Measurements from ENCODE around the gene STK38L. TPM values are rescaled to one million over a fixed set of nuclear protein-coding genes. Genes with fewer than 3 reads are reported as not detected.

STK38L gene
- total RNA-seq, 6 donors from 2014 or later: 11.1 to 31.7 (median 17.6) TPM

DNA sequence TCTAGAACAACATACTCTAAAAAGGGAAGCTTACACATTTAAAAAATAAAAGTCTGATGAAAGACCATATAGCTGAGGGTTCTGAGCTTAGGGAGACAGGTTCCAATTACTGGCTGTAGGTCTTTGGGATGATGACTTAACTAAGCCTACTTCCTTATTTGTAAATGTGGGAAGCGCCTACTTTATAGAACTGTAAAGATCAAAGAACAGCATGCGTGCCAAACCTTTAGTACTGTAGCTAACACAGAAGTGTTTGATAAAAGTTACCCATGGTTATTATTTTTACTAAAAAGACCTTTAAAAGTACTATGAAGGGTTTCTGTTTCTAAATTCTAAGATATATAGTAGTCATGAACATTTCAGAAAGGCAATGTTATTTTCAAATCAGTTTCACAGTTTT lies 35.7 kb downstream of the STK38L start:
- Histone ChIP-seq H3K36me3 (no peaks in the 10 kb centered on the region), H3K4me1 (peaks cover 6 to 22% (median 13%) of the 10 kb centered on the region in 4 donors), H3K4me3 (no peak overlapping the region), H3K27ac (no peak overlapping the region), H3K27me3 (no peaks in the 10 kb centered on the region), H3K9me3 (no peaks in the 10 kb centered on the region)
- 46 to 61% methylated on average over 2 of the region's 2 CpGs for WGBS, 2 donors
- ATAC-seq (ENCODE audit: low FRiP score in 2 of 2): no peak
- DNase-seq: no peak
- TF ChIP-seq POLR2A (IDR thresholded peaks at IDR 0.05) (no peak), POLR2AphosphoS5 (IDR thresholded peaks at IDR 0.05) (no peak), EP300 (IDR thresholded peaks at IDR 0.05) (no peak)
- TF ChIP-seq, protein P1, sequence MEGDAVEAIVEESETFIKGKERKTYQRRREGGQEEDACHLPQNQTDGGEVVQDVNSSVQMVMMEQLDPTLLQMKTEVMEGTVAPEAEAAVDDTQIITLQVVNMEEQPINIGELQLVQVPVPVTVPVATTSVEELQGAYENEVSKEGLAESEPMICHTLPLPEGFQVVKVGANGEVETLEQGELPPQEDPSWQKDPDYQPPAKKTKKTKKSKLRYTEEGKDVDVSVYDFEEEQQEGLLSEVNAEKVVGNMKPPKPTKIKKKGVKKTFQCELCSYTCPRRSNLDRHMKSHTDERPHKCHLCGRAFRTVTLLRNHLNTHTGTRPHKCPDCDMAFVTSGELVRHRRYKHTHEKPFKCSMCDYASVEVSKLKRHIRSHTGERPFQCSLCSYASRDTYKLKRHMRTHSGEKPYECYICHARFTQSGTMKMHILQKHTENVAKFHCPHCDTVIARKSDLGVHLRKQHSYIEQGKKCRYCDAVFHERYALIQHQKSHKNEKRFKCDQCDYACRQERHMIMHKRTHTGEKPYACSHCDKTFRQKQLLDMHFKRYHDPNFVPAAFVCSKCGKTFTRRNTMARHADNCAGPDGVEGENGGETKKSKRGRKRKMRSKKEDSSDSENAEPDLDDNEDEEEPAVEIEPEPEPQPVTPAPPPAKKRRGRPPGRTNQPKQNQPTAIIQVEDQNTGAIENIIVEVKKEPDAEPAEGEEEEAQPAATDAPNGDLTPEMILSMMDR (IDR thresholded peaks at IDR 0.05): no peak

GRCh38 chr12:27280412-27280811 lies 36.3 kb downstream of the STK38L start:
- H3K36me3 ChIP-seq: no peaks in the 10 kb centered on the region
- 64 to 72% methylated on average over 5 of the region's 5 CpGs for WGBS, 2 donors
- H3K4me1 ChIP-seq: peaks cover 6 to 22% (median 13%) of the 10 kb centered on the region in 4 donors
- ATAC-seq (ENCODE audit: low FRiP score in 2 of 2): no peak
- no peak overlapping the region for H3K4me3 ChIP-seq
- TF ChIP-seq EP300 (IDR thresholded peaks at IDR 0.05) (no peak), POLR2A (IDR thresholded peaks at IDR 0.05) (no peak), POLR2AphosphoS5 (IDR thresholded peaks at IDR 0.05) (no peak)
- TF ChIP-seq, protein P1 (IDR thresholded peaks at IDR 0.05): no peak
- DNase-seq: no peak
- H3K9me3 ChIP-seq: no peaks in the 10 kb centered on the region
- H3K27ac ChIP-seq: no peak overlapping the region
- no peaks in the 10 kb centered on the region for H3K27me3 ChIP-seq

GRCh38 chr12:27282754-27283153 lies 38.7 kb downstream of the STK38L start:
- no peaks in the 10 kb centered on the region for H3K9me3 ChIP-seq
- H3K27ac ChIP-seq: no peak overlapping the region

DNA sequence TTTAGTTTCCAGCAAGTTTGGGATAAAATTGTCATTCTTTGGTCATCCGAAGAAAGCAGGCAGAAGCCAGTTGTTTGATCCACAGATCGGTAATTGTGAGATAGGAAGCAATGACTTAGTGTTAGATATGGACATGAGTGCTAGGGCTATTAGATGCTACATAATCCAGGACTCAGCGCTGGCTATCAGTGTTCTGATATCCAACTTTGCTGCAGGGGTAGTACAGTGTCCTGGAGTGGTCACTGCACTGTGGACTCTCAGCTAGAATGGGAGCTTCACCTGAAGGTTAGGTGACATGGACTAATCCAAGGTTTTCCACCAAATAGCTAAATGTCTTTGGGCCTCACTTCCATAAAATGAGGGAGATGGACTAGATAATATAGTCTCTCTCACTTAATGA lies 39.9 kb downstream of the STK38L start:
- H3K9me3 ChIP-seq: no peaks in the 10 kb centered on the region
- H3K27me3 ChIP-seq: no peaks in the 10 kb centered on the region
- H3K4me1 ChIP-seq: peaks cover 0 to 9% (median 4%) of the 10 kb centered on the region in 4 donors
- no peak overlapping the region for H3K4me3 ChIP-seq
- WGBS, 2 donors: 97% methylated on average over 3 of the region's 3 CpGs
- ATAC-seq (ENCODE audit: low FRiP score in 2 of 2) (no peak), DNase-seq (no peak)
- TF ChIP-seq EP300 (IDR thresholded peaks at IDR 0.05) (no peak), POLR2A (IDR thresholded peaks at IDR 0.05) (no peak), POLR2AphosphoS5 (IDR thresholded peaks at IDR 0.05) (no peak)
- TF ChIP-seq, protein P1 (IDR thresholded peaks at IDR 0.05): no peak
- H3K36me3 ChIP-seq: no peaks in the 10 kb centered on the region
- H3K27ac ChIP-seq: no peak overlapping the region

More at GRCh38 chr12:27282754-27283153, 38.7 kb downstream of the STK38L start:
- no peaks in the 10 kb centered on the region for H3K36me3 ChIP-seq
- DNase-seq (no peak), ATAC-seq (ENCODE audit: low FRiP score in 2 of 2) (no peak)
- 94 to 95% methylated on average over 2 of the region's 2 CpGs for WGBS, 2 donors
- H3K27me3 ChIP-seq: no peaks in the 10 kb centered on the region
- peaks cover 3 to 13% (median 9%) of the 10 kb centered on the region in 4 donors for H3K4me1 ChIP-seq
- H3K4me3 ChIP-seq: no peak overlapping the region
- TF ChIP-seq EP300 (IDR thresholded peaks at IDR 0.05): no peak
- TF ChIP-seq, protein P1 (IDR thresholded peaks at IDR 0.05): no peak
- no peak for TF ChIP-seq POLR2A (IDR thresholded peaks at IDR 0.05)
- no peak for TF ChIP-seq POLR2AphosphoS5 (IDR thresholded peaks at IDR 0.05)

DNA sequence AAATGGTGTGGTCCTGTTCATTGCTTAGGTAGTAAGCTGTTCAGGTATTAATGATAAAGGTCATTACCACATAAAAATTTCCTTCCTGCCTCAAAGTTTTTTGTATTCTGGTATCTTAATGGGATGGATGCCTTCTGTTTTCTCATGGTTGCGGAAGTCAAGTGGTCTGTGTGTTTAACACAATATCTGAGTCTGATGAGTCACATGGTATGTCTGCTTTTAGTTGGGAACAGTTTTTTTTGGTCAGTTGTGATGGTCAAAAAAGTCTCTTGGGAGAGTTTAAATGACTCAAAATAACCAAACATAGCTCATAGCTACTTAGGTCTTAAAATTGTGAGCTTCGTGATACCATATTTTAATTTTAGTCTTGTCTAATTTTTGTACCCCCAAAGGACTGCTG lies 40.7 kb downstream of the STK38L start:
- H3K9me3 ChIP-seq: no peaks in the 10 kb centered on the region
- no peak for DNase-seq
- peak in 1 of 2 donors; percentile 83 for ATAC-seq (ENCODE audit: low FRiP score in 2 of 2)
- peak overlapping the region in 2 of 4 donors; percentile 23 to 42 for H3K27ac ChIP-seq
- H3K4me1 ChIP-seq: peaks cover 0 to 9% (median 2%) of the 10 kb centered on the region in 4 donors
- 80 to 82% methylated on average over 2 of the region's 2 CpGs for WGBS, 2 donors
- H3K36me3 ChIP-seq: no peaks in the 10 kb centered on the region
- no peak overlapping the region for H3K4me3 ChIP-seq
- H3K27me3 ChIP-seq: no peaks in the 10 kb centered on the region
- TF ChIP-seq POLR2AphosphoS5 (IDR thresholded peaks at IDR 0.05) (no peak), POLR2A (IDR thresholded peaks at IDR 0.05) (no peak), EP300 (IDR thresholded peaks at IDR 0.05) (no peak)
- TF ChIP-seq, protein P1 (IDR thresholded peaks at IDR 0.05): no peak
